H1 (cell line): Measurements from ENCODE around the gene PLD6. TPM values are rescaled to one million over a fixed set of nuclear protein-coding genes. Genes with fewer than 3 reads are reported as not detected.

Experiments used
- CTCF ChIA-PET: fragments of 300-600 bp; sonication (Branson Sonifier 250); formaldehyde crosslinking; loops from one replicate; lab custom pipeline; 2021; ENCODE audit not compliant: partially characterized antibody; lab: Charles Lee
- POLR2A ChIA-PET: fragments of 300-600 bp; sonication (Branson Sonifier 250); formaldehyde crosslinking; loops from one replicate; lab custom pipeline; 2021; ENCODE audit warnings: inconsistent platforms; ENCODE audit not compliant: partially characterized antibody; lab: Charles Lee
- DNase-seq, 2 experiments: peaks; one replicate each; pipeline versions ENCODE4 v3.0.0 to v3.0.0-alpha.2; 2010 to 2022; ENCODE audit warnings: low spot score in 2 of 2, low read depth in 1 of 2, mixed read lengths in 1 of 2
- FAIRE-seq: peaks from 2 replicates; lab custom pipeline; 2011; peaks lifted over from hg19 to GRCh38; lab: Jason Lieb, UNC
- H2AFZ ChIP-seq: 2 replicates; pipeline ENCODE4 v1.8.1; 2012; ENCODE audit warnings: low read length, inconsistent platforms
- H2AK5ac ChIP-seq: 2 replicates; pipeline ENCODE4 v1.6.1; 2013; ENCODE audit warnings: low read depth, low read length
- H2BK120ac ChIP-seq: replicated peaks from 2 replicates; pipeline ENCODE3; 2013; ENCODE audit warnings: low read depth, low read length, inconsistent platforms
- H2BK12ac ChIP-seq: 2 replicates; pipeline ENCODE4 v1.6.1; 2013; ENCODE audit warnings: low read depth, low read length
- H2BK15ac ChIP-seq: 2 replicates; pipeline ENCODE4 v1.6.1; 2013; ENCODE audit warnings: low read length
- H2BK20ac ChIP-seq: 2 replicates; pipeline ENCODE4 v1.6.1; 2013; ENCODE audit warnings: low read length
- H2BK5ac ChIP-seq: 2 replicates; pipeline ENCODE4 v1.6.1; 2013; ENCODE audit warnings: low read depth, low read length
- H3K14ac ChIP-seq: 2 replicates; pipeline ENCODE4 v1.6.1; 2013; ENCODE audit warnings: inconsistent platforms; ENCODE audit not compliant: insufficient read length
- H3K18ac ChIP-seq: 2 replicates; pipeline ENCODE4 v1.6.1; 2013; ENCODE audit warnings: low read length; ENCODE audit errors: extremely low read depth
- H3K23ac ChIP-seq: 2 replicates; pipeline ENCODE4 v1.6.1; 2013; ENCODE audit warnings: inconsistent platforms; ENCODE audit not compliant: insufficient read length
- H3K23me2 ChIP-seq: 2 replicates; pipeline ENCODE4 v1.6.1; 2013; ENCODE audit warnings: low read depth, low read length
- H3K27ac ChIP-seq: 2 replicates; pipeline ENCODE4 v1.6.1; 2011; ENCODE audit warnings: low read depth, low read length, inconsistent platforms
- H3K27me3 ChIP-seq, 4 experiments: replicated peaks in 1 of 4; 1 replicate in 1 of 4; 2 replicates in 3 of 4; pipeline versions ENCODE4 v1.6.1 to v1.8.1; 2011 to 2013; ENCODE audit warnings: low read length in 3 of 4, mild to moderate bottlenecking in 3 of 4, inconsistent platforms in 2 of 4, mixed read lengths in 2 of 4, moderate library complexity in 1 of 4; ENCODE audit not compliant: control insufficient read depth in 3 of 4, insufficient read depth in 3 of 4; ENCODE audit errors: extremely low read depth in 1 of 4
- H3K36me3 ChIP-seq, 4 experiments: 2 replicates each; pipeline versions ENCODE4 v1.6.1 to v1.8.1; 2011 to 2013; ENCODE audit warnings: mild to moderate bottlenecking in 4 of 4, low read length in 3 of 4, moderate library complexity in 2 of 4, control low read depth in 1 of 4, inconsistent platforms in 1 of 4; ENCODE audit not compliant: insufficient read depth in 4 of 4, control insufficient read depth in 2 of 4
- H3K4ac ChIP-seq: replicated peaks from 2 replicates; pipeline ENCODE3; 2013; ENCODE audit warnings: low read length, low read depth, mixed read lengths, inconsistent platforms; ENCODE audit not compliant: insufficient read length
- H3K4me1 ChIP-seq, 4 experiments: replicated peaks in 1 of 4; 1 replicate in 1 of 4; 2 replicates in 3 of 4; pipeline versions ENCODE4 v1.6.1 to v1.8.1; 2011 to 2013; ENCODE audit warnings: low read length in 3 of 4, inconsistent platforms in 2 of 4, mixed read lengths in 1 of 4; ENCODE audit not compliant: insufficient read depth in 4 of 4, control insufficient read depth in 3 of 4
- H3K4me2 ChIP-seq, 2 experiments: 2 replicates each; pipeline versions ENCODE4 v1.6.1 to v1.8.1; 2011 to 2013; ENCODE audit warnings: low read depth in 2 of 2, low read length in 2 of 2, control low read depth in 1 of 2, inconsistent platforms in 1 of 2, mild to moderate bottlenecking in 1 of 2; ENCODE audit not compliant: insufficient read depth in 1 of 2
- H3K4me3 ChIP-seq, 4 experiments: fragments of 200-600, 300-600 bp in 1 of 4; sonication (generic), shearing (Covaris generic), sonication (Bioruptor Twin) in 1 of 4; 2 replicates each; pipeline versions ENCODE4 v1.5.1 to v1.8.1; 2011 to 2016; ENCODE audit warnings: low read length in 4 of 4, low read depth in 3 of 4, control low read depth in 2 of 4, inconsistent platforms in 2 of 4, mild to moderate bottlenecking in 2 of 4, mixed read lengths in 1 of 4, moderate library complexity in 1 of 4; ENCODE audit not compliant: insufficient read depth in 2 of 4; ENCODE audit errors: extremely low read depth in 1 of 4
- H3K56ac ChIP-seq: replicated peaks from 2 replicates; pipeline ENCODE3; 2013; ENCODE audit warnings: low read depth, mild to moderate bottlenecking, mixed read lengths, low read length, inconsistent platforms; ENCODE audit not compliant: insufficient read length
- H3K79me1 ChIP-seq: 2 replicates; pipeline ENCODE4 v1.6.1; 2013; ENCODE audit warnings: low read depth, low read length, control low read depth
- H3K79me2 ChIP-seq, 2 experiments: 2 replicates each; pipeline versions ENCODE4 v1.6.1 to v1.8.1; 2012 to 2013; ENCODE audit warnings: low read length in 2 of 2, mild to moderate bottlenecking in 2 of 2, inconsistent platforms in 1 of 2; ENCODE audit not compliant: insufficient read depth in 2 of 2, control insufficient read depth in 1 of 2
- H3K9ac ChIP-seq, 4 experiments: replicated peaks in 1 of 4; 1 replicate in 1 of 4; 2 replicates in 3 of 4; pipeline versions ENCODE4 v1.6.1 to v1.8.1; 2011 to 2013; ENCODE audit warnings: low read depth in 3 of 4, low read length in 3 of 4, control low read depth in 2 of 4, mild to moderate bottlenecking in 2 of 4, moderate library complexity in 2 of 4, inconsistent platforms in 1 of 4; ENCODE audit errors: extremely low read depth in 1 of 4
- H3K9me3 ChIP-seq, 2 experiments: 2 replicates each; pipeline versions ENCODE4 v1.6.1 to v1.8.1; 2012 to 2013; ENCODE audit warnings: mild to moderate bottlenecking in 2 of 2, moderate library complexity in 2 of 2, control low read depth in 1 of 2, inconsistent platforms in 1 of 2, low read depth in 1 of 2, low read length in 1 of 2, mixed read lengths in 1 of 2; ENCODE audit not compliant: insufficient read depth in 2 of 2
- H4K20me1 ChIP-seq, 2 experiments: replicated peaks in 1 of 2; 2 replicates each; pipeline versions ENCODE3 to v1.8.1; 2011 to 2013; ENCODE audit warnings: inconsistent platforms in 2 of 2, low read length in 2 of 2, mild to moderate bottlenecking in 1 of 2; ENCODE audit not compliant: insufficient read depth in 2 of 2, control insufficient read depth in 1 of 2
- H4K5ac ChIP-seq: 2 replicates; pipeline ENCODE4 v1.6.1; 2013; ENCODE audit warnings: low read length, low read depth, mixed read lengths, inconsistent platforms; ENCODE audit not compliant: insufficient read length
- H4K8ac ChIP-seq: 2 replicates; pipeline ENCODE4 v1.8.0; 2013; ENCODE audit warnings: mild to moderate bottlenecking, moderate library complexity, low read length, inconsistent platforms; ENCODE audit not compliant: insufficient read depth; ENCODE audit errors: extremely low read depth
- H4K91ac ChIP-seq: replicated peaks from 2 replicates; pipeline ENCODE3; 2013; ENCODE audit warnings: low read length, mixed read lengths, inconsistent platforms; ENCODE audit not compliant: insufficient read length
- ATF2 ChIP-seq: IDR thresholded peaks from 2 replicates; pipeline ENCODE4 v1.6.1; 2012; ENCODE audit warnings: low read length, inconsistent platforms
- BACH1 ChIP-seq: IDR thresholded peaks from 2 replicates; pipeline ENCODE4 v1.6.1; 2012; ENCODE audit warnings: low read length, improper control_type of control experiment
- CBX8 ChIP-seq: fragments of 300-800, 300-1000 bp; sonication (generic); IDR thresholded peaks from 2 replicates; pipeline ENCODE4 v1.7.1; 2016; ENCODE audit warnings: low read depth, low read length, borderline replicate concordance
- CHD1 ChIP-seq: IDR thresholded peaks from 2 replicates; pipeline ENCODE4 v1.6.1; 2012; ENCODE audit warnings: low read depth, low read length, improper control_type of control experiment
- MAFK ChIP-seq: IDR thresholded peaks from 2 replicates; pipeline ENCODE4 v1.6.1; 2012; ENCODE audit warnings: low read depth, mild to moderate bottlenecking, improper control_type of control experiment, low read length
- NANOG ChIP-seq: IDR thresholded peaks from 2 replicates; pipeline ENCODE4 v1.6.1; 2011; ENCODE audit warnings: low read length, low read depth, mild to moderate bottlenecking, inconsistent platforms; ENCODE audit not compliant: insufficient read depth, poor library complexity, severe bottlenecking
- POLR2AphosphoS5 ChIP-seq: IDR thresholded peaks from 2 replicates; pipeline ENCODE4 v1.6.1; 2011; ENCODE audit warnings: low read depth, low read length
- SP2 ChIP-seq: IDR thresholded peaks from 2 replicates; pipeline ENCODE4 v1.6.1; 2012; ENCODE audit warnings: mild to moderate bottlenecking, low read length, inconsistent platforms
- TAF7 ChIP-seq: optimal IDR thresholded peaks from 2 replicates; pipeline ENCODE3; 2011; ENCODE audit warnings: low read depth, mild to moderate bottlenecking, inconsistent platforms, low read length, moderate library complexity, borderline replicate concordance
- USF2 ChIP-seq: IDR thresholded peaks from 2 replicates; pipeline ENCODE4 v1.6.1; 2011; ENCODE audit warnings: low read length, improper control_type of control experiment
- ZNF274 ChIP-seq: IDR thresholded peaks from 2 replicates; pipeline ENCODE4 v1.7.0; 2012; ENCODE audit warnings: low read length, borderline replicate concordance; ENCODE audit errors: extremely low read depth
- WGBS, 2 experiments: shearing (Covaris generic) in 1 of 2; methylation state at CpG; one replicate each; pipeline versions ENCODE4 v1.1.6 to v1.1.7; 2013 to 2015; ENCODE audit warnings: low lambda C conversion rate in 2 of 2, mixed read lengths in 2 of 2, inconsistent platforms in 1 of 2, low coverage in 1 of 2, missing lambda C conversion rate in 1 of 2; ENCODE audit not compliant: insufficient replicate concordance in 2 of 2, insufficient coverage in 1 of 2, insufficient read length in 1 of 2; ENCODE audit errors: extremely low coverage in 1 of 2, missing lambda C conversion rate in 1 of 2; 5-methylcytosine and 5-hydroxymethylcytosine counted together
- polyA plus RNA-seq, 7 experiments: library from polyadenylated mRNA; depleted of rRNA in 3 of 7; stranded (reverse) in 5 of 7; unstranded in 2 of 7; fragments of >200 nt in 5 of 7; fragments of 200-250 nt in 2 of 7; gene quantifications; 1 replicate in 5 of 7; 2 replicates in 1 of 7; 4 replicates in 1 of 7; pipeline versions ENCODE4 v1.2.1 to v1.2.3, GENCODE V29; 2011 to 2013; ENCODE audit warnings: missing spikeins in 2 of 7, mixed read lengths in 2 of 7
- total RNA-seq: library from RNA; stranded (reverse); fragmentation: NEBNext Ultra II Directional; extraction: Animal tissue kit (Norgen Biotek cat#: 25700); gene quantifications from 2 replicates; pipeline ENCODE4 v1.2.1, GENCODE V29; 2021

Gene PLD6
- total and polyA plus RNA-seq, 2 of the 8 experiments (the other 6 are each of a cell fraction or from before 2014, with no cell fraction given) = 0.20 to 0.22 TPM

GRCh38 chr17:17164676-17165075 lies 41.5 kb downstream of the PLD6 start:
- no peak overlapping the region for H3K56ac ChIP-seq
- no peak overlapping the region for H3K4me3 ChIP-seq
- POLR2A ChIA-PET = no interaction called here
- no peak overlapping the region for H2BK20ac ChIP-seq
- H3K23ac ChIP-seq = no peak overlapping the region
- no peak overlapping the region for H2BK5ac ChIP-seq
- H3K27me3 ChIP-seq = no peaks in the 10 kb centered on the region; a peak in 1 of 7 replicates
- peaks cover 2 to 12% of the 10 kb centered on the region in 2 experiments for H4K20me1 ChIP-seq
- no peak overlapping the region for H2BK15ac ChIP-seq
- H2BK120ac ChIP-seq = no peak overlapping the region
- WGBS, 2 experiments = 95% methylated on average over 11 of the region's 17 CpGs; no CpG with 5 or more reads in 1 of the 2 experiments
- H3K36me3 ChIP-seq = peaks cover 6 to 15% (median 9%) of the 10 kb centered on the region in 4 experiments; a peak in 6 of 8 replicates
- H2AK5ac ChIP-seq = no peak overlapping the region
- H3K79me2 ChIP-seq = no peaks in the 10 kb centered on the region
- CTCF ChIA-PET = interaction anchor here (0.6 to 6.2 kb wide), 12 partner anchors 9 to 174 kb away, joined by 3 to 44 read pairs (median 4); no protein-coding TSS in a partner anchor
- no peaks in the 10 kb centered on the region for H3K79me1 ChIP-seq
- H2BK12ac ChIP-seq = no peak overlapping the region
- no peaks in the 10 kb centered on the region for H3K9me3 ChIP-seq
- no peaks in the 10 kb centered on the region for H3K23me2 ChIP-seq
- no peak for DNase-seq
- FAIRE-seq = no peak
- no peak overlapping the region for H3K18ac ChIP-seq
- H3K9ac ChIP-seq = no peak overlapping the region
- no peak overlapping the region for H3K4ac ChIP-seq
- no peak overlapping the region for H4K5ac ChIP-seq
- H3K4me2 ChIP-seq = no peak overlapping the region
- no peak overlapping the region for H3K14ac ChIP-seq
- H2AFZ ChIP-seq = no peak overlapping the region
- no peaks in the 10 kb centered on the region for H3K4me1 ChIP-seq
- H3K27ac ChIP-seq = no peak overlapping the region
- no peak overlapping the region for H4K91ac ChIP-seq
- no peak overlapping the region for H4K8ac ChIP-seq
- no peak for TF ChIP-seq TAF7
- TF ChIP-seq CHD1 = no peak
- no peak for TF ChIP-seq SP2
- no peak for TF ChIP-seq ATF2
- no peak for TF ChIP-seq NANOG
- no peak for TF ChIP-seq BACH1
- TF ChIP-seq ZNF274 = no peak
- TF ChIP-seq MAFK = no peak
- TF ChIP-seq CBX8 = no peak
- TF ChIP-seq USF2 = no peak
- TF ChIP-seq POLR2AphosphoS5 = no peak
